Measurements from ENCODE around the gene SORCS2. TPM values are rescaled to one million over a fixed set of nuclear protein-coding genes. Genes with fewer than 3 reads are reported as not detected.

Gene SORCS2
- total RNA-seq, 2 donors from 2014 or later: 0.05 to 0.07 TPM

DNA sequence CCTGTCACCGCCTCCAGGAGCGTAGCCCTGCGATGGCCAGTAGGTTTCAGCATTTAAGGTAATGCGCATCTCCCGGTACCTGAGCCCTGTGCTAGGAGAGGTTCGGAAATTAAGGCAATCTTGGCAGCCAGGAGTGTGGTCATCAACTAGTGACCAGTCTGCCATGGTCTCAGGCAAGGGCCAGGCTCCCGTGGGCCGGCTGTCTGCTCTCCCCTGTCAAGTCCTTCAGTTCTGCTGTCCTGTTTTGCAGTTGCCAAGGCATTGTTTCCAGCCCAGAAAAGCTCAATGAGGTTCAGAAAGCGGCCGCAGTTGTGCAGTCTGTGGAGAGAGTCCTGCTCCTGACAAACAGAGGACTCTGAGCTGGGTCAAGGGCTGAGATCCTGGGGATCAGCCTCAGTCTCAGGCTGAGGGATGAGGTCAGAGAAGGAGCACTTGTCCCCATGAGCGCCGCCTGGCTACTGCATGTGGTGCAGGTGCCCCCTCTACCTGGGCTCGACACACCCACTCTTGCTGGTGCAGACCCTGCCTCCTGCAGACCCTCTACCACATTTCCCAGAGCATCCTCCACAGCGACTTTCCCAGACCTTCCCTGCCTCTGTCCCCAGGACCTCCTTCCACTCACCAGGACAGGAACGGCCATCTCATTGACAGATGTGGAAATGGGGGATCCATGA is 295.8 kb downstream of the SORCS2 start:
- Mint-ChIP-seq H3K27me3 (ENCODE audit: low read depth) (peaks cover 13% of the 10 kb centered on the region), H3K4me3 (no peak overlapping the region), H3K9me3 (no peaks in the 10 kb centered on the region), H3K4me1 (ENCODE audit: low read depth) (no peaks in the 10 kb centered on the region), H3K36me3 (ENCODE audit: insufficient read depth in 2 of 2) (no peaks in the 10 kb centered on the region), H3K27ac (no peak overlapping the region)
- ATAC-seq (replicated peaks in 1 of 2) (no peak), DNase-seq (no peak)

DNA sequence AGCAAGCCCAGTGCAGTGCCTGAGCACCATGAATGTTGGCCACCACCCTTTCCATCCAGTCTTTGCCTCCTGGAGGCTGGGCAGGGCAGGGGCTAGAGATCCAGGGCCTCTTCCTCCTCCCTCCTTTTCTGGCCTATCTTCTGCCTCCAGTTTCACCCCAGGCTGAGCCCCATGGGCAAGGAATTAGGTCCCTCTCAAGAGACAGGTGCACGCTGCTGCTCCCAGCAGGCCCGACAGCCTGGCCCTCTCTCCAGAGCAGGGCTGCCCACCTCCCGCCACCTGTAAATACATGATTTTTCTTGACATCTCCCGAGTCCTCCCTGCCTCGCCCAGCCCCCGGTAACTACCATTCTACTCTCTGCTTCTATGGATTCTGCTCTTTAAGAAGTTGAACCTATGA is 299.6 kb downstream of the SORCS2 start:
- Mint-ChIP-seq H3K36me3 (ENCODE audit: insufficient read depth in 2 of 2) (no peaks in the 10 kb centered on the region), H3K27me3 (ENCODE audit: low read depth) (peaks cover 13% of the 10 kb centered on the region), H3K27ac (no peak overlapping the region), H3K4me3 (no peak overlapping the region), H3K9me3 (no peaks in the 10 kb centered on the region), H3K4me1 (ENCODE audit: low read depth) (no peaks in the 10 kb centered on the region)
- DNase-seq (no peak), ATAC-seq (replicated peaks in 1 of 2) (no peak)

DNA sequence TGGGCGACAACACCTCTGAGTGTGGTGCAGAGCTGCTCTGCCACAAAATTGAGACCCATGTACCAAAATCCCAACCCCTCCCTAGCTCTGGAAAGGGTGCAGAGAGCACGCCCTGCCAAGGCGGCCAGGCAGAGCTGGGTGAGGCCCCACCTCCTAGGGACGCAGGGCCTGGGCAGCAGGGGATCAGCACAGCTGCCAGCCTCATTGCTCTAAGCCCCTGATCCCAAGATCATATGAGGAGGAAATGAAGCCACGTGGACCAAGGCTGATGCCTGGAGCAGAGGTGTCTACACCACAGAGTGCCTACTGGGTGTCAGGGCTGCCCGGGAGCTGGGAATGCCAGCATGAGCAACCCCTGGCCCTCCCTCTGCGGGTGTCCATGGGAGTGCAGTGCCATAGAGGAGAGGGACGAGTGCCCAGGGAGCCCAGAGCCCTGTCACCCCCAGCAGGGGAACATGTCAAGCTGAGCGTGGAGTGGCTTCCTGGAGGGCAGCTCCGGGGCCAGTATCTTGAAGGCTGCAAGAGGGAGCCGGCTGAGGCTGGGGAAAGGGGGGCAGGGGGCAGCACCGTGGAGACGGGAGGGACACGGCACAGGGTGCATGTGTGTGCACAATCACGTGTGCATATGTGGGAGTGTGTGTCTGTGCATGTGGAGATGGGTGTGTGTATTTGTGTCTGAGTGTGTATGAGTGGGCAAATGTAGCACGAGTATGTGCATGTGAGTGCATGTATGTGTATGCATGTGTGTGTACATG is 306.3 kb downstream of the SORCS2 start:
- ATAC-seq (replicated peaks in 1 of 2) (no peak), DNase-seq (no peak)
- no peak overlapping the region for H3K27ac Mint-ChIP-seq
- H3K4me3 Mint-ChIP-seq: no peak overlapping the region
- peaks cover 8% of the 10 kb centered on the region for H3K27me3 Mint-ChIP-seq (ENCODE audit: low read depth)
- H3K9me3 Mint-ChIP-seq: no peaks in the 10 kb centered on the region
- no peaks in the 10 kb centered on the region for H3K36me3 Mint-ChIP-seq (ENCODE audit: insufficient read depth in 2 of 2)
- H3K4me1 Mint-ChIP-seq (ENCODE audit: low read depth): no peaks in the 10 kb centered on the region

DNA sequence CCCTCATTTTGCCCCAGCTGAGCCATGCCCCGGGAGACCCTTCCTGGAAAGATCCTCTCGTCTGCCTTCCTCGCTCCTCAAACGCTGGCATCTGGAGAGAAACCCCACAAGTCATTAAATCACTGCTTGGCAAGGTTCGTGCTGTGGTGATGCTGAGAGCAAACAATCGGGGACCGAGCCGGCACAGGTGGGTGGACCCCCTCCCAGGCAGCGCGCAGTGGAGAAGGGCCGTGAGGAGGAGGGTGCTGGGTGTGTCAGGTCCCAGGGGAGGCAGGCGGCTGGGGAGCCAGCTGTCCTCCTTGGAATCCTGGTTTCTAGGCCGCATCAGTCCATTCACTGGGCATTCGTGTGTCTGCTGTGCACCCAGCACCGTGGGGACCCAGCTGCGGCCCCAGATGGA is 307.3 kb downstream of the SORCS2 start:
- DNase-seq: no peak
- Mint-ChIP-seq H3K27me3 (ENCODE audit: low read depth) (peaks cover 8% of the 10 kb centered on the region), H3K36me3 (ENCODE audit: insufficient read depth in 2 of 2) (no peaks in the 10 kb centered on the region), H3K9me3 (no peaks in the 10 kb centered on the region), H3K4me1 (ENCODE audit: low read depth) (no peaks in the 10 kb centered on the region), H3K27ac (no peak overlapping the region), H3K4me3 (no peak overlapping the region)
- no peak for ATAC-seq (replicated peaks in 1 of 2)

DNA sequence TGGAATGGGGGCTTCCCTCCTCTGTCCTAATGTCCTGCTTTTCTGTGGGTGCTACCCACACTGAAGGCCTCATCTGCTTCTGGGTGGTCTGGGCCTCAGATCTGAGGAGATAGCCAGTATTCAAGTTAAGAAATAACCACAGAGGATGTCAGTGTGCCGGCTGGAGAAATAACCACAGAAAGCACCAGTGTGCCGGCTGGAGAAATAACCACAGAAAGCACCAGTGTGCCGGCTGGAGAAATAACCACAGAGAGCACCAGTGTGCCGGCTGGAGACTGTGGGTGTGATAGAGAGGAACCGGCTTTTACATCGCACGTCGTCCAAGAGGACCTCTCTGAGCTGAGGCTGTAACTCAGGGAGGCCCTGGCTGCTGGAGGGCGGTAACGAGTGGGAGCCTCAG is 308.1 kb downstream of the SORCS2 start:
- Mint-ChIP-seq H3K4me3 (no peak overlapping the region), H3K27me3 (ENCODE audit: low read depth) (peaks cover 8% of the 10 kb centered on the region), H3K4me1 (ENCODE audit: low read depth) (no peaks in the 10 kb centered on the region), H3K36me3 (ENCODE audit: insufficient read depth in 2 of 2) (no peaks in the 10 kb centered on the region), H3K9me3 (no peaks in the 10 kb centered on the region), H3K27ac (no peak overlapping the region)
- DNase-seq (no peak), ATAC-seq (replicated peaks in 1 of 2) (no peak)

DNA sequence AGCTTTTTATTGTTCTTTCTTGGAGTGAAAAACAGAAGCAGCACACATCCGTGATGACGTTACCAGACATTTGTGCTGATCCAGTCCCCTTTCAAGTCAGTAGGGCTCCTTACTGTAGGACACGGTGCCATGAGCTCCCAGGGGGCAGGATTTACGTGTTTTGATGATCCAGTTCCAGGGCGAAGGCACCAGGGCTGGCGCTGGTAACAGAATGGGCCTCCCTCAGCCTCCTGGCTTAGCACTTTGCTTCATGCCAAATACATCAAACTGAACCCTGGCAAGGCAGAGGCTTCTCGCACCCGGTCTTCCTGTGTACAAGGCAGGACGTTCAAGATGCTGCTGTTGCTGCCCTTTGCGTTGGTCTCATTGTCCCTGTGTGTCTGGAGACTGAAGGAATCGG is 309.0 kb downstream of the SORCS2 start:
- no peaks in the 10 kb centered on the region for H3K9me3 Mint-ChIP-seq
- H3K27me3 Mint-ChIP-seq (ENCODE audit: low read depth): peaks cover 8% of the 10 kb centered on the region
- ATAC-seq (replicated peaks in 1 of 2) (no peak), DNase-seq (no peak)
- no peak overlapping the region for H3K27ac Mint-ChIP-seq
- H3K4me3 Mint-ChIP-seq: no peak overlapping the region
- no peaks in the 10 kb centered on the region for H3K4me1 Mint-ChIP-seq (ENCODE audit: low read depth)
- H3K36me3 Mint-ChIP-seq (ENCODE audit: insufficient read depth in 2 of 2): no peaks in the 10 kb centered on the region

DNA sequence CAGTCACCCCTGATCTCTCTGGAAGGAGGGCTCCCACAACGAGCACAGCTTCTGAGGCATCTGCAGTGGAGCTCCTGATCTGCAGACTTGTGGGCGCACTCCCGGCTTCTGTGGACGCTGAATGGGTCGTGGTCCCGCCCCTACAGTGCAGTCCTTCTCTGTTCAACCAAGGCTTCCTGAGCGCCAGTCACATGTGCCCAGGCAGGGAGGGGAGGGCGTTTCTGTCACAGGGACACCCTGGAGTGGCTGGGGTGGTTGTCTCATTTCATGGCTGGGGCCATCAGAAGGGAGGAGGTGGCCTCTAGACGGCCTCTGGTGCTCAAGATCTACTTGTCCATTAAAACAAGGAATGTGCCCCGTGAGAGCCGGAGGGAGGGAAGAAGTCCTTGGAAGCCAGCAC is 309.5 kb downstream of the SORCS2 start:
- no peaks in the 10 kb centered on the region for H3K36me3 Mint-ChIP-seq (ENCODE audit: insufficient read depth in 2 of 2)
- no peak overlapping the region for H3K27ac Mint-ChIP-seq
- H3K27me3 Mint-ChIP-seq (ENCODE audit: low read depth): peaks cover 8% of the 10 kb centered on the region
- H3K4me1 Mint-ChIP-seq (ENCODE audit: low read depth): no peaks in the 10 kb centered on the region
- no peak overlapping the region for H3K4me3 Mint-ChIP-seq
- ATAC-seq (replicated peaks in 1 of 2) (no peak), DNase-seq (no peak)
- no peaks in the 10 kb centered on the region for H3K9me3 Mint-ChIP-seq

DNA sequence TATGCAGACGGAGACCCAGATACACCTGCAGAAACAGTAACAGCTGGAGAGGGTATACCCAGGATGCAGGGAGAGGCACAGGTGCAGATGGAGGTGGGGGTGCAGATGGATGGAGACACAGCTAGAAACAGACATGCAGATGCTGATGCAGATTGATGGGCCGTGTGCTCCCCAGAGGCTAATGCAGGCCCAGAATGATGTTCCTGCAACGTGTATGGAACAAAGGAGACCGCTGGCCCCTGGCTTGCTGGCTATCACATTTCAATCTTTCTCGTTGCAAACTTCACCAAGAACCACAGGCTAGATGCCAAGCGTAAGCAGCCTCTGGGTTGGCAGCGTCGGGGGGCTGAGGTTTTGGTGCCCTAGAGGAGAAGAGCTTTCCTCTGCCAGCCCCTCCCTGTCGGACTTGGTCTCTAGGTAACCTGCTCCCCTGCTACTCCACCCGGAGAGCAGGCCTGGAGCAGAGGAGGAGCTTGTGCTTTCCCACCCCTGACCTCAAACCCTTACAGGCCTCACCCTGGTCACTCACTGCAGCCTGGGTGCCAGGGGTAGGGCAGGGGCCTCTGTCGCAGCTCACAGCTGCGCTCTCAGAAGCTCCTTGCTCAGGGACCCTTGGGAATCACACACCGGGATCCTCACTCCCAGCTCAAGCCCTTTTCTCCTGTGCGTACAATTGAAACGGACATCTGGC is 311.4 kb downstream of the SORCS2 start:
- Mint-ChIP-seq H3K4me3 (no peak overlapping the region), H3K4me1 (ENCODE audit: low read depth) (no peaks in the 10 kb centered on the region), H3K9me3 (no peaks in the 10 kb centered on the region), H3K27me3 (ENCODE audit: low read depth) (peaks cover 19% of the 10 kb centered on the region), H3K27ac (no peak overlapping the region), H3K36me3 (ENCODE audit: insufficient read depth in 2 of 2) (no peaks in the 10 kb centered on the region)
- no peak for ATAC-seq (replicated peaks in 1 of 2)
- DNase-seq: no peak

DNA sequence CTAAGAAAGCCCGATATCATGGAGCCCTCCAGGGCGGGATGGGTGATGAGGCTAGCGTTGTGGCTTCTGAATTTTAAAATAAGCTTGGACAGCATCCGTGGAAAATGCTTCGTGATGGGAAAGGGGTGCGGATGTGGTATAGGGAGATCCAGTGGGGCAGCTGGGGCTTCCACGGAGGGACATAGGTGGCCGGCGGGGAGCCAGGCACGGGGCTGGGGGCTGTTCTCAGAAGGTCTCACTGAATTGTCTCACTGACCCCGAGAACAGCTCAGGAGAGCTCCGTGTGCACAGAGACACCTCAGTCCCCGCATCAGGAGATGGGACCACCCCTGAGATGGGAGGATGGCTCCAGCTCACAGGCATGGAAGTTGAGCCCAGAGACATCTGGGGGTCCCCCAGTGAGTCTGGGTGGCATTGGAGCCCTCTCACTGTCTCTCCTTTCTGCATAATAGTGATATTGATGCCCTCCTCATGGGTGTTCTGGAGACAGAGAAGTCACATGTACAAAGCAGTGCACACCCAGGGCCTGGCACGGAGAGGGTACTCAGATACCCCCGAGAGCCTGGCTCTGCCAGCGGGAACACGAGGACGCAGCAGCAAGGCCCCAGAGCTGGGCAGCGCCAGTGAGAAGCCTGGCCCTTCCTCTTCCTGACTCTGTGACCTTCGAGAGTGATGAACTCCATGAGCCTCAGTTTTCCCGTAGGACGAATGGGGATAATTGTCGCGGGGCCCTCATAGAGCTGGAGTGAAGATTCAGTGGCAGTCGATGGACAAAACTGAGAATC is 313.0 kb downstream of the SORCS2 start:
- H3K27me3 Mint-ChIP-seq (ENCODE audit: low read depth): peaks cover 15% of the 10 kb centered on the region
- no peak overlapping the region for H3K27ac Mint-ChIP-seq
- H3K36me3 Mint-ChIP-seq (ENCODE audit: insufficient read depth in 2 of 2): no peaks in the 10 kb centered on the region
- H3K9me3 Mint-ChIP-seq: no peaks in the 10 kb centered on the region
- ATAC-seq (replicated peaks in 1 of 2): no peak
- no peak for DNase-seq
- no peaks in the 10 kb centered on the region for H3K4me1 Mint-ChIP-seq (ENCODE audit: low read depth)
- H3K4me3 Mint-ChIP-seq: no peak overlapping the region

DNA sequence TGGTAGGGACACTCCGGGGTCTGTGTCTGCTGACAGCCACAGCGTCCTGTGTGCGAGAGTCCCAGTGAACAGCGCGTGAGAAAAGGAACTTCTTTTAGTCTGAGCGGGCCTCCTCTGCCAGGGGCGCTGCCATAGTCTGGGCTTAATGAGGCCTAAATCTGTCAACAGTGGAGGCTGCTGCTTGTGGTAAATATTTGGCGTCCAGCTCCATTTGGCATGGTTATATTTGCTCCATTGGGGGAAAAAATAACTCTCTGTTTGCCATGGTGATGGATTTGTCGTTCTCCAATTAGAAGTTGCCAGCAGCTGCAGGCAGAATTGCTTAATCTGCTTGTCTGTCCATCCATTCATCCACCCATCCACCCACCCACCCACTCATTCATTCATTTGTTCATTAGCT is 313.8 kb downstream of the SORCS2 start:
- Mint-ChIP-seq H3K4me1 (ENCODE audit: low read depth) (no peaks in the 10 kb centered on the region), H3K36me3 (ENCODE audit: insufficient read depth in 2 of 2) (no peaks in the 10 kb centered on the region), H3K9me3 (no peaks in the 10 kb centered on the region), H3K27me3 (ENCODE audit: low read depth) (peaks cover 21% of the 10 kb centered on the region), H3K4me3 (no peak overlapping the region), H3K27ac (no peak overlapping the region)
- DNase-seq: no peak
- no peak for ATAC-seq (replicated peaks in 1 of 2)

DNA sequence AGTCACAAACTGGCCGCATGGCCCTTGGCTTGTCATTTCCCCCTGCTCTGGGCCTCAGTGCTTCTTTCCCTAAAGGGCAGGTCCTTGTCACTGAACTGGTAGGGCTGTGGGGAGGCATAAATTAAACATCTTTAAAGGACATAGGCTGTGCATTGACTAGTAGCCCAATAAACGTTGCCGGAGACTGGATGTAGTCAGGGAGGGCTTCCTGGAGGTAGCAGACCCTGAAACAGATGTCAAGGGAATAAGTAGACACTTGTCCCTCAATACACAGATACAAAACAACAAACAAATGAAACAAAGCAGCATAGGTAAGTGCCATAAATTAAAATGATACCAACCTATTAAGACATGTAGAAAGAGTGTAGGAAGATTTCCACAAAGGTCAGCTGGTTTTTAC is 314.2 kb downstream of the SORCS2 start:
- H3K27me3 Mint-ChIP-seq (ENCODE audit: low read depth): peaks cover 24% of the 10 kb centered on the region
- H3K4me3 Mint-ChIP-seq: no peak overlapping the region
- no peak overlapping the region for H3K27ac Mint-ChIP-seq
- no peaks in the 10 kb centered on the region for H3K4me1 Mint-ChIP-seq (ENCODE audit: low read depth)
- DNase-seq (no peak), ATAC-seq (replicated peaks in 1 of 2) (no peak)
- no peaks in the 10 kb centered on the region for H3K36me3 Mint-ChIP-seq (ENCODE audit: insufficient read depth in 2 of 2)
- no peaks in the 10 kb centered on the region for H3K9me3 Mint-ChIP-seq

DNA sequence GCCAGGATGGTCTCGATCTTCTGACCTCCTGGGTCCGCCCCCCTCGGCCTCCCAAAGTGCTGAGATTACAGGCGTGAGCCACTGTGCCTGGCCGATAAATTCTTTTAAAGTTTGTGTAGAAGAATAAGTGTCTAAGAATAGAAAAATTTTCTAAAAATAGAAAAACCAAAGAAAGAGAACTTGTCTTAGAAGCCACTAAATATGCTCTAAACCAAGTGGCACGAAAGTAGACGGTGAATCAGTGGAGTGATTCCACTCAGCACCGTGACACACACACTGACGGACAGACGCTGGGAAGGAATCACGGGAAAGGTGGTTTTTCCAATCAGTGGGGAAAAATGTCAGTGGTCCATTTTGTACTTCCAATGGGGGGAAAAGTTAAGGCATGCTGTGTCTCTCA is 315.0 kb downstream of the SORCS2 start:
- H3K9me3 Mint-ChIP-seq: no peaks in the 10 kb centered on the region
- H3K27ac Mint-ChIP-seq: no peak overlapping the region
- no peak for DNase-seq
- H3K27me3 Mint-ChIP-seq (ENCODE audit: low read depth): peaks cover 24% of the 10 kb centered on the region
- no peaks in the 10 kb centered on the region for H3K4me1 Mint-ChIP-seq (ENCODE audit: low read depth)
- ATAC-seq (replicated peaks in 1 of 2): no peak
- no peak overlapping the region for H3K4me3 Mint-ChIP-seq
- H3K36me3 Mint-ChIP-seq (ENCODE audit: insufficient read depth in 2 of 2): no peaks in the 10 kb centered on the region

DNA sequence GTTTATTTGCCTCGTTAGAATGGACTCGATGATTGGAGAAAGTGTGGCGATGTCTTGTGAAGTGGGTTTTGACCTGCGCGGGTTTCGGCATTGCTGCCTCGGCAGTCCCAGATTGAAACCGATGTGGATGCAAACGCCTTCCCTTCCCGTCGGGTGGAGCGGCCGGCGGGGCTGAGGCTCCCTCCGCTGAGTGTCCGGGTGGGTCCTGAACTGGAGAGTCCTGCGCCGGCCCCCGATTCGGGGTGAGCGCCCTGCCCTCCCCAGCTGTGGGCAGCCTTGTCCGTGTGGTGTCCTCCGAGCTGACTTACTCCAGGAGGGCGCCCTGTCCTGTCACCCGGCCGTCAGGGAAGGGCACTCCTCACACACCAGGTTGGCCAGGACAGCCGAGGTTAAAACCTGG is 317.7 kb downstream of the SORCS2 start:
- H3K9me3 Mint-ChIP-seq: no peaks in the 10 kb centered on the region
- H3K27me3 Mint-ChIP-seq (ENCODE audit: low read depth): peaks cover 24% of the 10 kb centered on the region
- H3K4me1 Mint-ChIP-seq (ENCODE audit: low read depth): no peaks in the 10 kb centered on the region
- H3K36me3 Mint-ChIP-seq (ENCODE audit: insufficient read depth in 2 of 2): no peaks in the 10 kb centered on the region
- H3K27ac Mint-ChIP-seq: no peak overlapping the region
- ATAC-seq (replicated peaks in 1 of 2) (no peak), DNase-seq (no peak)
- H3K4me3 Mint-ChIP-seq: no peak overlapping the region

All from activated T-cell treated with anti-CD3 and anti-CD28 coated beads, Interleukin-2, amount 50 U/mL, for 72 hours (primary cell).